ENCODE measurements around the gene SH3BP5.

The SH3BP5 gene

DNA sequence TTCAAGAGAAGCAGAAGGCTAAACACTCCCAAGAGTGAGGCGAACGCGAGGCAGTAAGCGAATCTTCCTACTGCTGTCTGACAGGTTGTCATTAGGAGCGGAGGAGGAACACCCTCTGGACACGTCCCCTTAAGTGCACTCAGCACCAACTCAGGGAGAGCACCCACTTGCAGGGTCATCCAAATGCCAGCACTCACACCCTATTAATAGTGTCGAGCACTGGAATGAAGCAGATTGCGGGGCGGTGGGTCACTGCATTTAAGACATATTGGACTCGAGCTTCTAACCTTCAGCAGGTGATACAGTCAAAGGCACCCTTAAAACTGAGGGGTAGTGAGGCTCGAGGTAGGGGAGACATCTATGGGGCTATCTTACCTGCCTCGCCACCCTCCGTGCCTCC lies 28.7 kb downstream of the SH3BP5 start:
- TF ChIP-seq, protein P1, sequence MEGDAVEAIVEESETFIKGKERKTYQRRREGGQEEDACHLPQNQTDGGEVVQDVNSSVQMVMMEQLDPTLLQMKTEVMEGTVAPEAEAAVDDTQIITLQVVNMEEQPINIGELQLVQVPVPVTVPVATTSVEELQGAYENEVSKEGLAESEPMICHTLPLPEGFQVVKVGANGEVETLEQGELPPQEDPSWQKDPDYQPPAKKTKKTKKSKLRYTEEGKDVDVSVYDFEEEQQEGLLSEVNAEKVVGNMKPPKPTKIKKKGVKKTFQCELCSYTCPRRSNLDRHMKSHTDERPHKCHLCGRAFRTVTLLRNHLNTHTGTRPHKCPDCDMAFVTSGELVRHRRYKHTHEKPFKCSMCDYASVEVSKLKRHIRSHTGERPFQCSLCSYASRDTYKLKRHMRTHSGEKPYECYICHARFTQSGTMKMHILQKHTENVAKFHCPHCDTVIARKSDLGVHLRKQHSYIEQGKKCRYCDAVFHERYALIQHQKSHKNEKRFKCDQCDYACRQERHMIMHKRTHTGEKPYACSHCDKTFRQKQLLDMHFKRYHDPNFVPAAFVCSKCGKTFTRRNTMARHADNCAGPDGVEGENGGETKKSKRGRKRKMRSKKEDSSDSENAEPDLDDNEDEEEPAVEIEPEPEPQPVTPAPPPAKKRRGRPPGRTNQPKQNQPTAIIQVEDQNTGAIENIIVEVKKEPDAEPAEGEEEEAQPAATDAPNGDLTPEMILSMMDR (IDR thresholded peaks at IDR 0.05; ENCODE audit: low read depth, low read length, missing control alignments) = no peak
- in situ Hi-C loops (cut with HindIII; ENCODE audit: low pct_ligation_motif_present, low sequenced_read_pairs) = no loop called here
- no peak for DNase-seq
- Histone ChIP-seq H3K27ac (no peak overlapping the region), H3K36me3 (replicated peaks) (no peaks in the 10 kb centered on the region), H3K27me3 (replicated peaks) (no peaks in the 10 kb centered on the region), H3K4me3 (ENCODE audit: low read depth, low read length) (no peak overlapping the region)

DNA sequence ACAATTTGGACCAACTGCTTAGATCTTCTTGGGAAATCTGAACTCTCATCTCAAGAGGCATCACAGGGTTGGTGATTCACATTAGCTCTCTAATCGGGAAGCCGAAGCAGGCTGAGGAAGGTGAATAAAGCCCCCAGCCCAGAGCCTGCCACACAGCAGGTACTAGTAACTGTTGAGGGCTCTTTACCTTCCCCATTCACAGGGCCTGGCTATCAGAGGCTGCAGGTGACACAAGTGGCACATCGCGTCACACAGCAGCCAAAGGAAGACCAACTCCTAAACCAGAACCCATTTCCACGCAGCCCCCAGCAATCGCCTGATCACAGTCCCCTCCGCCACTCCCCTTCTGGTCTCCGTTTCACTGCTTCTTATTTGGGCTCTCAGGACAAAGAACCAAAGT lies 29.2 kb downstream of the SH3BP5 start:
- Histone ChIP-seq H3K27ac (no peak overlapping the region), H3K27me3 (replicated peaks) (no peaks in the 10 kb centered on the region), H3K36me3 (replicated peaks) (no peaks in the 10 kb centered on the region), H3K4me3 (ENCODE audit: low read depth, low read length) (no peak overlapping the region)
- TF ChIP-seq, protein P1 (IDR thresholded peaks at IDR 0.05; ENCODE audit: low read depth, low read length, missing control alignments) = no peak
- in situ Hi-C loops (cut with HindIII; ENCODE audit: low pct_ligation_motif_present, low sequenced_read_pairs) = no loop called here
- DNase-seq = no peak

DNA sequence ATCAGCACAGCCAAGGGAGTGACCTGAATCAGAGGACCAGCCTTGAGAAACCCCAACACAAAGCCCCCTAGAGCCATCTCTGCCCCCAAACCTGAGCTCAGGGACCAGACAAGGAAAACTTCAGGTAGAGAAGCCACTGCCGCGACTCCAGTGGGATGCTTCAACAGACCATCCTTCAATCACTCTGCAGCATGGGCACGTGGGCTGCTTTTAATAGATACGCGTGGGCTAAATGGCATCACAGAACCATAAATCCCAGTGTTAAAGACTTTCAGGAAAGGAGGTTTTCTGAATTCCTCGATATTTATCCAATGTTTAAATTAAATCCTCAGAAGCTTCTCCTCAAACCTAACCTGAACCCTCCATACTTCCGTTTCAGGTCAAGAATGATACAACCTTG lies 30.6 kb downstream of the SH3BP5 start:
- in situ Hi-C loops (cut with HindIII; ENCODE audit: low pct_ligation_motif_present, low sequenced_read_pairs) = no loop called here
- H3K27ac ChIP-seq = no peak overlapping the region

DNA sequence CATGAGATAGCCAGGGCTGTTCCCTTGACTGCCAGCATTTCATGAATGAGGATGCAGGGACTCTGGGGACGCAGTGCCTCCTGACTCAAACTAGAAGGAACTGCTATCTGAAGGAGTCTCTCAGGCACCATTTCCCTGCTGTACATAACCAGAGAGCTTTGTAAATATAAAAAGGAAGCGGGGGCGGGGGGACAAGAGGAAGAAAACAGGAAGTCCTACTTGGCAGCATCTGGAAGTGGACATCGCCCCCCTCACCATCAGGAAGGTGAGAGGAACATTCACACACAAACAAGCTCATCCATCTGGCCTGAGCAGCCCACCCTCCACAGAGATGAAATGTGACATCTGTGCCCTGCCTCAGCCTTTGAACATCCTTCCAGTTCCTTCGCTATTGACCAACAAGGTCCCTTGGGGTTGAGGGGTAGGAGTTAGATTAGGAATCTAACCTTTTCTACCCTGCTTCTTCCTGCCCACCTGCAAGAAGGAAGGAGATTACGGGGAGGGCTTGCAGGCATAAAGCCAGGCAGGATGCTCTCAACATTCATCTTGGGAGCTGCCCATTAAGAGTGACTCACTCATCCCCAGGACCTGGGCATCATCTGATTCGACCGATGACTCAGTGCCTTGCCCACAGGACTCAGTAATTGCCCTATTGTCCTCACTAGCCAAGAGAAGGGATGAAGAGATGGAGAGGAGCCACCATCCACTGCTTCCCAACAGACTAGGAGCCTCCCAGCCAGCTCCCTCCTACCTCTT lies 31.9 kb downstream of the SH3BP5 start:
- DNase-seq = no peak
- in situ Hi-C loops (cut with HindIII; ENCODE audit: low pct_ligation_motif_present, low sequenced_read_pairs) = no loop called here

More for the DNA sequence above, 30.6 kb downstream of the SH3BP5 start:
- Histone ChIP-seq H3K4me3 (ENCODE audit: low read depth, low read length) (no peak overlapping the region), H3K27me3 (replicated peaks) (no peaks in the 10 kb centered on the region), H3K36me3 (replicated peaks) (no peaks in the 10 kb centered on the region)
- DNase-seq = no peak
- TF ChIP-seq, protein P1 (IDR thresholded peaks at IDR 0.05; ENCODE audit: low read depth, low read length, missing control alignments) = no peak

DNA sequence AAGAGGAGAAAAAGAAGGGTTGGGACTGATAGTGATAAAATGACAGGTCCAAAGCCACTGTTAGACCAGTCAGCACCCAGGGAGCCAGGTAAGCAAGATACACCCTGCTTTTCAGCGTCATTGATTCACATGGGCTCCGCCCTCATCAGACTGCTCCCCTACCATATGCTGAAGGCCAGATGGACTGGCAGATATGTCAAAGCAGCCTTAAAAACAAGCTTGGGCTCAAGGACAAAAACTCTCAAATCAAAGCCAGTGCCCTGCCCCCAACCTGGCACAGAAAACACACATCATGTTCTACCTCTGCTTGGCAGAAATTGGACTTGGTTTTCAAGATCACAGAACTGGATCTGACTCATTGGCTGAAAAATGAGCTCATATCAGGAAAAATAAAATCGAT lies 33.4 kb downstream of the SH3BP5 start:
- TF ChIP-seq, protein P1 (IDR thresholded peaks at IDR 0.05; ENCODE audit: low read depth, low read length, missing control alignments) = no peak
- no peak for DNase-seq
- in situ Hi-C loops (cut with HindIII; ENCODE audit: low pct_ligation_motif_present, low sequenced_read_pairs) = no loop called here
- Histone ChIP-seq H3K36me3 (replicated peaks) (no peaks in the 10 kb centered on the region), H3K4me3 (ENCODE audit: low read depth, low read length) (no peak overlapping the region), H3K27me3 (replicated peaks) (no peaks in the 10 kb centered on the region), H3K27ac (no peak overlapping the region)

More for the DNA sequence above, 31.9 kb downstream of the SH3BP5 start:
- TF ChIP-seq, protein P1 (IDR thresholded peaks at IDR 0.05; ENCODE audit: low read depth, low read length, missing control alignments) = no peak
- Histone ChIP-seq H3K36me3 (replicated peaks) (no peaks in the 10 kb centered on the region), H3K27me3 (replicated peaks) (no peaks in the 10 kb centered on the region), H3K4me3 (ENCODE audit: low read depth, low read length) (no peak overlapping the region), H3K27ac (no peak overlapping the region)

DNA sequence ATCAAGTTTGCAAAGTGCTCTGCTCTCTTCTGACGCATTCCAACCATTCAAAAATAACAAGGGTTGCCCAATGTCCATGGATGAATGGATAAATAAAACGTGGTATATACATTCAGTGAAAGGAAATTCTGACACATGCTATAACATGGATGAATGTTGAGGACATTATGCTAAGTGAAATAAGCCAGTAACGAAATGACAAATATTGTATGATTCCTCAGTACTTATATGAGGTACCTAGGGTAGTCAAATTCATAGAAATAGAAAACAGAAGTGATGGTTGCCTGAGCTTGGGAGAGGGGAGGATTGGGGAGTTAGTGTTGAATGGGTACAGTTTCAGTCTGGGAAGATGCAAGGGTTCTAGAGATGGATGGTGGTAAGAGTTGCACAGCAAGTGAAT lies 33.9 kb downstream of the SH3BP5 start:
- in situ Hi-C loops (cut with HindIII; ENCODE audit: low pct_ligation_motif_present, low sequenced_read_pairs) = no loop called here
- H3K4me3 ChIP-seq (ENCODE audit: low read depth, low read length) = no peak overlapping the region
- H3K27ac ChIP-seq = no peak overlapping the region
- DNase-seq = no peak
- no peaks in the 10 kb centered on the region for H3K27me3 ChIP-seq (replicated peaks)
- no peaks in the 10 kb centered on the region for H3K36me3 ChIP-seq (replicated peaks)
- TF ChIP-seq, protein P1 (IDR thresholded peaks at IDR 0.05; ENCODE audit: low read depth, low read length, missing control alignments) = no peak
